Keratinocyte (primary cell): ENCODE measurements around the gene RIMS1. TPM values are rescaled to one million over a fixed set of nuclear protein-coding genes. Genes with fewer than 3 reads are reported as not detected.

Source experiments
- DNase-seq: peaks from one replicate; pipeline ENCODE4 v3.0.0-alpha.2; 2011; ENCODE audit warnings: low read depth, missing footprints, low spot score
- FAIRE-seq: peaks from 2 replicates; lab custom pipeline; 2011; peaks lifted over from hg19 to GRCh38; lab: Jason Lieb, UNC
- H2AFZ ChIP-seq: 2 replicates; pipeline ENCODE4 v1.6.0; 2012; ENCODE audit warnings: low read length, control low read depth, inconsistent platforms; ENCODE audit not compliant: control insufficient read depth
- H3K27ac ChIP-seq: 2 replicates; pipeline ENCODE4 v1.5.1; 2011; ENCODE audit warnings: low read length; ENCODE audit not compliant: control insufficient read depth, insufficient read depth
- H3K27me3 ChIP-seq: 3 replicates; pipeline ENCODE4 v1.6.0; 2011; ENCODE audit warnings: low read length; ENCODE audit not compliant: control insufficient read depth, insufficient read depth; ENCODE audit errors: extremely low read depth
- H3K36me3 ChIP-seq, 2 experiments: 2 replicates in 1 of 2; 3 replicates in 1 of 2; pipeline ENCODE4 v1.5.1; 2011; ENCODE audit warnings: low read length in 2 of 2, mild to moderate bottlenecking in 1 of 2; ENCODE audit not compliant: control insufficient read depth in 2 of 2, insufficient read depth in 2 of 2; ENCODE audit errors: extremely low read depth in 1 of 2
- H3K4me1 ChIP-seq: 3 replicates; pipeline ENCODE4 v1.5.1; 2011; ENCODE audit warnings: low read length; ENCODE audit not compliant: control insufficient read depth, insufficient read depth; ENCODE audit errors: extremely low read depth
- H3K4me2 ChIP-seq: 3 replicates; pipeline ENCODE4 v1.6.0; 2011; ENCODE audit warnings: low read depth, low read length; ENCODE audit not compliant: control insufficient read depth, insufficient read depth; ENCODE audit errors: extremely low read depth
- H3K4me3 ChIP-seq, 3 experiments: fragments of 200-600 bp in 1 of 3; sonication (generic) in 1 of 3; 2 replicates in 2 of 3; 3 replicates in 1 of 3; pipeline ENCODE4 v1.5.1; 2011 to 2016; ENCODE audit warnings: low read length in 3 of 3, mild to moderate bottlenecking in 3 of 3, control low read depth in 2 of 3, inconsistent platforms in 1 of 3, low read depth in 1 of 3, mixed read lengths in 1 of 3, mixed run types in 1 of 3, moderate library complexity in 1 of 3; ENCODE audit not compliant: control insufficient read depth in 2 of 3, insufficient read depth in 2 of 3; ENCODE audit errors: extremely low read depth in 1 of 3
- H3K79me2 ChIP-seq: 2 replicates; pipeline ENCODE4 v1.6.0; 2012; ENCODE audit warnings: low read length; ENCODE audit not compliant: control insufficient read depth, insufficient read depth
- H3K9ac ChIP-seq: 3 replicates; pipeline ENCODE4 v1.6.0; 2011; ENCODE audit warnings: low read length; ENCODE audit not compliant: control insufficient read depth, insufficient read depth; ENCODE audit errors: extremely low read depth
- H3K9me1 ChIP-seq: 3 replicates; pipeline ENCODE4 v1.6.0; 2011; ENCODE audit warnings: low read length; ENCODE audit not compliant: control insufficient read depth, insufficient read depth; ENCODE audit errors: extremely low read depth
- H3K9me3 ChIP-seq: 2 replicates; pipeline ENCODE4 v1.5.1; 2012; ENCODE audit warnings: low read depth, low read length; ENCODE audit not compliant: control insufficient read depth
- H4K20me1 ChIP-seq: 3 replicates; pipeline ENCODE4 v1.6.0; 2011; ENCODE audit warnings: low read length; ENCODE audit not compliant: control insufficient read depth, insufficient read depth; ENCODE audit errors: extremely low read depth
- EZH2 ChIP-seq: IDR thresholded peaks from one replicate; pipeline ENCODE4 v1.6.1; 2012; ENCODE audit warnings: inconsistent platforms, mild to moderate bottlenecking, low read length, moderate library complexity
- dilution Hi-C: fragments of 300-500 bp; cut with MboI; formaldehyde crosslinking; loops from one replicate; pipeline ENCODE4 v1.7.0; 2020; ENCODE audit warnings: low sequenced_read_pairs; ENCODE audit not compliant: extremely low pct_ligation_motif_present
- polyA plus RNA-seq, 5 experiments: library from polyadenylated mRNA; depleted of rRNA in 3 of 5; stranded (reverse) in 3 of 5; stranded (forward) in 1 of 5; unstranded in 1 of 5; fragments of >200 nt; gene quantifications; 1 replicate in 1 of 5; 2 replicates in 3 of 5; 3 replicates in 1 of 5; pipeline versions ENCODE4 v1.2.1 to v1.2.3, GENCODE V29; 2011 to 2012; ENCODE audit warnings: missing spikeins in 2 of 5, low read depth in 1 of 5, low replicate concordance in 1 of 5
- TF ChIP-seq, protein P1 (sequence below), 3 experiments: IDR thresholded peaks in 1 of 3; conservative IDR thresholded peaks in 1 of 3; optimal IDR thresholded peaks in 1 of 3; 2 replicates in 2 of 3; 3 replicates in 1 of 3; pipeline versions ENCODE3 to v1.5.1; 2011; ENCODE audit warnings: low read length in 3 of 3, mild to moderate bottlenecking in 3 of 3, moderate library complexity in 2 of 3, control low read depth in 1 of 3, inconsistent platforms in 1 of 3; ENCODE audit not compliant: insufficient read depth in 2 of 3; ENCODE audit errors: extremely low read depth in 1 of 3

RIMS1 gene
- polyA plus RNA-seq, 1 donor (not counting 4 experiments of a cell fraction or from before 2014, with no cell fraction given): not detected

DNA sequence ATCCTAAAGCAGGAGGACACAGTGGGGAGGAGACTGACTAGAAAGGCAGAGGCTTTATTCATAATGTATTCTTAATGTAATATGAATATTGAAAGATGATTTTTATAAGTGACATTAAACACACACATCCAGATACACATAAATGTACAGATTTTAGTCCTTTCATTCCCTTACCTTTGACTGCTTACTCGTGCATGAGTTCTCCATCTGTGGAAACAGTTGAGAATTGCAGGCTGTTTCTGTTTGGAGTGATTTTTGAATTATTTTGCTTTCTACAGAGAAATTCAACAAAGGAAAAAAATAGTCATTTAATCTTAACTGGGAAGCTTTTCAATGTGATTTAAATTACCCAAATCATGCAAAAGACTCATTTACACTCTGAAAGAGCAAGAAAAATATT, 136.5 kb downstream of the RIMS1 start:
- H3K9me3 ChIP-seq: no peaks in the 10 kb centered on the region
- dilution Hi-C loops: no loop called here

DNA sequence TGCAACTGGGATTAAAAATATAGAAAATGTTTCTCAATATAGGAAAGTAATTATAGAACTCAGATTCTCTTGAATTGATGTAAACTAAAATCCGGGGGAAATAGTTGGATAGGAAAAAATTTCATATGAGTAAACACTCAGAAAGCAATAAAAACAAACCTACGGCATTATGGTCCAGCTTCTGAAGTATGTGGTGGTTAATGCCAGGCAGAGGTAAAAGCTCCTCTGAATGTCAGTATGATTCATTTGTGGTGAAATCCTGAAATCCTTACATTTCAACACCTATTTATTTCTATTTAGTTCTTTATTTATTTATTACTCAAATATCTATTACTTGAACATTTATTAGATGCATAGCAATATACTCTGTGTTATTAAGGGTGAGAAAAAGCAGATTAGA, 145.1 kb downstream of the RIMS1 start:
- no peaks in the 10 kb centered on the region for H3K9me3 ChIP-seq
- H3K4me2 ChIP-seq: no peak overlapping the region
- H3K27ac ChIP-seq: no peak overlapping the region
- H3K9ac ChIP-seq: no peak overlapping the region
- no peaks in the 10 kb centered on the region for H3K36me3 ChIP-seq
- H3K27me3 ChIP-seq: no peaks in the 10 kb centered on the region
- DNase-seq (no peak), FAIRE-seq (no peak)
- TF ChIP-seq EZH2: no peak
- TF ChIP-seq, protein P1, sequence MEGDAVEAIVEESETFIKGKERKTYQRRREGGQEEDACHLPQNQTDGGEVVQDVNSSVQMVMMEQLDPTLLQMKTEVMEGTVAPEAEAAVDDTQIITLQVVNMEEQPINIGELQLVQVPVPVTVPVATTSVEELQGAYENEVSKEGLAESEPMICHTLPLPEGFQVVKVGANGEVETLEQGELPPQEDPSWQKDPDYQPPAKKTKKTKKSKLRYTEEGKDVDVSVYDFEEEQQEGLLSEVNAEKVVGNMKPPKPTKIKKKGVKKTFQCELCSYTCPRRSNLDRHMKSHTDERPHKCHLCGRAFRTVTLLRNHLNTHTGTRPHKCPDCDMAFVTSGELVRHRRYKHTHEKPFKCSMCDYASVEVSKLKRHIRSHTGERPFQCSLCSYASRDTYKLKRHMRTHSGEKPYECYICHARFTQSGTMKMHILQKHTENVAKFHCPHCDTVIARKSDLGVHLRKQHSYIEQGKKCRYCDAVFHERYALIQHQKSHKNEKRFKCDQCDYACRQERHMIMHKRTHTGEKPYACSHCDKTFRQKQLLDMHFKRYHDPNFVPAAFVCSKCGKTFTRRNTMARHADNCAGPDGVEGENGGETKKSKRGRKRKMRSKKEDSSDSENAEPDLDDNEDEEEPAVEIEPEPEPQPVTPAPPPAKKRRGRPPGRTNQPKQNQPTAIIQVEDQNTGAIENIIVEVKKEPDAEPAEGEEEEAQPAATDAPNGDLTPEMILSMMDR (optimal IDR thresholded peaks at IDR 0.05 in 1 of 3, IDR thresholded peaks at IDR 0.05 in 1 of 3, conservative IDR thresholded peaks at IDR 0.05 in 1 of 3; ENCODE audit: extremely low read depth in 1 of 3, insufficient read depth in 2 of 3, low read length in 3 of 3): no peak
- H4K20me1 ChIP-seq: no peaks in the 10 kb centered on the region
- H3K9me1 ChIP-seq: no peaks in the 10 kb centered on the region
- dilution Hi-C loops: no loop called here
- H3K4me3 ChIP-seq: no peak overlapping the region
- H3K79me2 ChIP-seq: no peaks in the 10 kb centered on the region
- H3K4me1 ChIP-seq: no peaks in the 10 kb centered on the region
- no peak overlapping the region for H2AFZ ChIP-seq

More for the DNA sequence above, 136.5 kb downstream of the RIMS1 start:
- Histone ChIP-seq H3K9ac (no peak overlapping the region), H3K4me2 (no peak overlapping the region), H3K36me3 (no peaks in the 10 kb centered on the region), H2AFZ (no peak overlapping the region), H3K4me1 (no peaks in the 10 kb centered on the region), H3K4me3 (no peak overlapping the region), H3K79me2 (no peaks in the 10 kb centered on the region), H3K27ac (no peak overlapping the region), H3K9me1 (no peaks in the 10 kb centered on the region), H4K20me1 (no peaks in the 10 kb centered on the region), H3K27me3 (no peaks in the 10 kb centered on the region)
- DNase-seq: no peak
- FAIRE-seq: no peak
- no peak for TF ChIP-seq EZH2
- TF ChIP-seq, protein P1 (optimal IDR thresholded peaks at IDR 0.05 in 1 of 3, IDR thresholded peaks at IDR 0.05 in 1 of 3, conservative IDR thresholded peaks at IDR 0.05 in 1 of 3; ENCODE audit: extremely low read depth in 1 of 3, insufficient read depth in 2 of 3, low read length in 3 of 3): no peak
